Stimulated activated CD4-positive, alpha-beta T cell treated with anti-CD3 and anti-CD28 coated beads, TNF-alpha, amount 100 ng/mL, for 4 hours (primary cell): ENCODE results near the gene TNFRSF8.
"Not testable (repeated sequence)": the region's sequence is repeated elsewhere in the genome, so short reads cannot be mapped to it uniquely, and the experiment has no call there.

Experiments used
- DNase-seq, 3 experiments: peaks; one replicate each; pipeline ENCODE4 v3.0.0-alpha.2; 2020; ENCODE audit warnings: low read depth in 3 of 3

The TNFRSF8 gene

DNA sequence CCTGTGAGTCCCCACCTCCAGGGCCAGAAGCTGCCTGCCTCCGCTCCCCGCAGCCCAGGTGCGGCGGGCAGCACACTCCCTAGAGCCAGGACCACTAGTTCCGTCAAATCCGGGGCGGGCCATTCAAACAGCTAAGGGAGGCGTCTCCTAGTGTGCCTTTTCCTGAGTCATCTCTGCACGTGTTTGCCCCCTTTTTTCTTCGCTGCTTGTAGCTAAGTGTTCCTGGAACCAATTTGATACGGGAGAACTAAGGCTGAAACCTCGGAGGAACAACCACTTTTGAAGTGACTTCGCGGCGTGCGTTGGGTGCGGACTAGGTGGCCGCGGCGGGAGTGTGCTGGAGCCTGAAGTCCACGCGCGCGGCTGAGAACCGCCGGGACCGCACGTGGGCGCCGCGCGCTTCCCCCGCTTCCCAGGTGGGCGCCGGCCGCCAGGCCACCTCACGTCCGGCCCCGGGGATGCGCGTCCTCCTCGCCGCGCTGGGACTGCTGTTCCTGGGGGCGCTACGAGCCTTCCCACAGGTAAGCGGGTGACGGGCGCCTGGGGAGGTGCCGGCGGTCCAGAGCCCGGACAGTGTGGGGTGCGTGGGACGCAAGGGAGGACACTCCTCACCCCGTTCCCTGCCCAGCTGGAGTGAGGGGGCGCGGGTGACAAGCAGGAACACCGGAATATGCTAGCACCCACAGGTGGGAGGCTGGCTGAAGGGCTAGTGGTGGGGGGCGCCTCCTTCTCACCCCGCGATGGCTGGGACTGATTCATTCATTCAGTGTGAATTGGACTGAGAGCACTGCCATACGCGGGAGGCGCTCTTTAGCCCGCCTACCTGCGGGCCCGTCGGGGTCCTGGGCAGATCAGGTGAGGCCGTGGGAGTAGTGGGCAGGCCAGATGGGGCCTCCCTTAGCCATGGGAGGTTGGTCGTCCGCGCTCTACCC, at the start of gene TNFRSF8:
Gene TNFRSF8, plus strand, starts transcription at position 163 of the 932 bp plus-strand sequence. Its CDS starts 296 bp downstream, at position 459.
- peak in 1 of 3 experiments; percentile 28 for DNase-seq

- no peak for DNase-seq
These were observed 48.7 kb upstream of the TNFRSF8 start for GRCh38 chr1:12014141-12014991.

- DNase-seq: no peak
These were observed 48.1 kb upstream of the TNFRSF8 start for GRCh38 chr1:12015001-12015491.

DNA sequence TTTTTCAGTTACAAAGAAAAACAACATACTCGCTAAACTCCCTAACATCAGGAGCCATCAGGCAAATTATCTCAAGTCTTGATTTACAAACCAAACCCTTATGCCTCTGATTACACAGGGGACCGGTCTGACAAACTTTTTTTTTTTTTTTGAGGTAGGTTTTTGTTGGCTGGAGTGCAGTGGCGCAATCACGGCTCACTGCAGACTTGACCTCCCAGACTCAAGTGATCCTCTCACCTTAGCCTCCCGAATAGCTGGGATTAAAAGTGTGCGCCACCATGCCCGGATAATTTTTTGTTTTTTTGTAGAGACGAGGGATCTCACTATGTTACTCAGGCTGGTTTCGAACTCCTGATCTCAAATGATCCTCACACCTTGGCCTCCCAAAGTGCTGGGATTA, 47.6 kb upstream of the TNFRSF8 start:
- DNase-seq: no peak

GRCh38 chr1:12016182-12016581, 46.9 kb upstream of the TNFRSF8 start:
- no peak for DNase-seq

DNA sequence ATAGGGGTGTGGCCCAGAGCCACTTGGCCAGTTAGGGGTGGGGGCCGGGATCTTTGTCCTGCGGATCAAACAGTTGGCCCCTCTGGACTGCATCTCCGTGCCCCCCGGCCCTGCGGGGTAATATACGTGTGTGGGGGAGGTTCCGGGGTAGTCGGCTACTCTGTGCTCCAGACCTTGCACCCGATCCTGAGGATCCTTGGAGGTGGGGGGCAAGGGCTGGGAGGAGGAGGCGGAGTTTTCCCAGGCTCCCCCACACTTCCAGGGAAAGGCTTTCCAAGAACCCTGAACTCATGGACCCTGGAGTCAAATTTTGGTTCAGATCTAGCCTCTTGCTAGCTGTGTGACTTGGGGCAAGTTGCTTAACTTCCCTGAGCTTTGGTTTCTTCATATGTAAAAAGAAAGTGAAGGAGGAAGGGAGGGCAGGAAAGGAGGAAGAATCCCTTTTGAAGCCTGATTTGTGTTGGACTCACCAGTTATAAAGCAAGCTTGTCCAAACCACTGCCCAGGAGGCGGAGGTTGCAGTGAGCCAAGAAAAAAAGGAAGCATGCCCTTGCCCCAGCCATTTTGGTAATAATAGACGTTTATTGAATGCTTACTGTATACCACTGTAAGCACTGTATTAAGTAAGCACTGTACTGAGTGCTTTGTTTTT, 43.1 kb upstream of the TNFRSF8 start:
- no peak for DNase-seq

DNA sequence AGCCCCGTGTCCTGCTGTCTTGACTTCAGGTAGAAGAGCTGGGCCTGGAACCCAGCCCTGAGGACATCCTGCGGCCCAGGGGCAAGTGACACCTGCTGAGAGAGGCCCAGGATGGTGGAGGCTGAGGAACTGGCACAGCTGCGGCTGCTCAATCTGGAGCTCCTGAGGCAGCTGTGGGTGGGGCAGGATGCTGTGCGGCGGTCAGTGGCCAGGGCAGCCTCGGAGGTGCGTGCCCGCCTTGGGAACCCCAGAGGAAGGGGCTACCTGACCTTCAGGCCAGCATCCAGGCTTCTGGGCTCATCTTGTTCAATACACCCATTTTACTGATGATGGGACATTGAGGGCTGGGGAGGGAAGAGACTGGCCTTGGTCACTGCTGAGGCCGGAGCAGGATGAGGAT, 41.5 kb upstream of the TNFRSF8 start:
- DNase-seq: no peak

DNA sequence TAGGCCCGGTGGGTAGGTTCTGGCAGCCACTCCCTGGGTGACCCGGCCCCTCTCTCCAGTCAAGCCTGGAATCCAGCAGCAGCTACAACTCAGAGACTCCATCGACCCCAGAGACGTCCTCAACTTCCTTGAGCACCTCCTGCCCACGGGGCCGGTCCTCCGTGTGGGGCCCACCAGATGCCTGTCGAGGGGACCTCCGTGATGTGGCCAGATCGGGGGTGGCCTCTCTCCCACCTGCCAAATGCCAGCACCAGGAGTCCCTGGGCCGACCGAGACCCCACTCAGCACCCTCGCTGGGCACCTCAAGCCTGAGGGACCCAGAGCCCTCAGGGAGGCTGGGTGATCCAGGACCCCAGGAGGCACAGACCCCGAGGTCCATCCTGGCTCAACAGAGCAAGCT, 41.1 kb upstream of the TNFRSF8 start:
- DNase-seq: no peak

DNA sequence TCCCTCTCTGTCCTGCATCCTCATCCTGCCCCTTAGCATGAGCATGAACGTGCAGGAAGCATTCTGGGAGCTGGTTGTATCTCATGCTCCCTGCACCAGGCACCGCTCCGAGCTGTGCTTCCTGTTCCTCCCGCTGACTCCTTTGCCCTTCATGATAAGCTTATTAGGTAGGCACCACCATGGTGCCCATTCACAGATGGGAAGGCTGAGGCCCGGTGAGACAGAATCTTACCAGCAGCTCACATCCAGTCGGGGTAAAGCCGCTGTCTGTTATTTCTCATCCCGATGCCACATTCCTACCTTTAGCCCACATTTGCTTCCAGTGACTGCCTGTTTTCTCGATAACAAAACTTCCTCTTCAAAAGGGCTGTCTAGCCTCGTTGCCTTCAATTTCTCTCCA, 36.5 kb upstream of the TNFRSF8 start:
- DNase-seq: no peak

- DNase-seq: no peak
These were observed 34.9 kb upstream of the TNFRSF8 start for GRCh38 chr1:12028248-12028647.

GRCh38 chr1:12028957-12029511, 34.1 kb upstream of the TNFRSF8 start:
- no peak for DNase-seq

- DNase-seq: no peak
These were observed 33.3 kb upstream of the TNFRSF8 start for GRCh38 chr1:12029720-12030339.

GRCh38 chr1:12031039-12031980, 31.8 kb upstream of the TNFRSF8 start:
- no peak for DNase-seq

GRCh38 chr1:12032161-12032621, 30.9 kb upstream of the TNFRSF8 start:
- DNase-seq: no peak

- DNase-seq: not testable (repeated sequence)
These were observed 29.7 kb upstream of the TNFRSF8 start for GRCh38 chr1:12033441-12033840.

- DNase-seq: no peak
These were observed 28.7 kb upstream of the TNFRSF8 start for GRCh38 chr1:12034381-12034801.

DNA sequence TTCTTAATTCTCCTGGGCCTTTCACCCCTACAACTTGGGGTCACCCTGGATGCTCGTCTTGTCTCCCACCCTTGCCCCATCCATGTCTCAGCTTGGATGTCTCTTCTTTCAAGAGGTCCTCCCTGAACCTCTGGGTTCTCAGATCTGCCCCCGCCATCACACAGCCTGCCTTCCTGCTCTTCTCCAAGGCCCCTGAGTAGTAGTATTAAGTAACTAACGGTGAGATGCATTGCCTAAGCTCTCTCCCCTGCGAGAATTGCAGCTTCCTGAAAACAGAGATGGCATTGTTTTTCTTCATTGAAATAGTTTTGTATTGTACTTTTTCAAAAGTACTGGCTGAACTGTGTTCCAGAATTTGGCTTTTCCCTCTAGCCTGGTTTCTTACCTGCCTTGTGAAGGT, 27.8 kb upstream of the TNFRSF8 start:
- DNase-seq: no peak

DNA sequence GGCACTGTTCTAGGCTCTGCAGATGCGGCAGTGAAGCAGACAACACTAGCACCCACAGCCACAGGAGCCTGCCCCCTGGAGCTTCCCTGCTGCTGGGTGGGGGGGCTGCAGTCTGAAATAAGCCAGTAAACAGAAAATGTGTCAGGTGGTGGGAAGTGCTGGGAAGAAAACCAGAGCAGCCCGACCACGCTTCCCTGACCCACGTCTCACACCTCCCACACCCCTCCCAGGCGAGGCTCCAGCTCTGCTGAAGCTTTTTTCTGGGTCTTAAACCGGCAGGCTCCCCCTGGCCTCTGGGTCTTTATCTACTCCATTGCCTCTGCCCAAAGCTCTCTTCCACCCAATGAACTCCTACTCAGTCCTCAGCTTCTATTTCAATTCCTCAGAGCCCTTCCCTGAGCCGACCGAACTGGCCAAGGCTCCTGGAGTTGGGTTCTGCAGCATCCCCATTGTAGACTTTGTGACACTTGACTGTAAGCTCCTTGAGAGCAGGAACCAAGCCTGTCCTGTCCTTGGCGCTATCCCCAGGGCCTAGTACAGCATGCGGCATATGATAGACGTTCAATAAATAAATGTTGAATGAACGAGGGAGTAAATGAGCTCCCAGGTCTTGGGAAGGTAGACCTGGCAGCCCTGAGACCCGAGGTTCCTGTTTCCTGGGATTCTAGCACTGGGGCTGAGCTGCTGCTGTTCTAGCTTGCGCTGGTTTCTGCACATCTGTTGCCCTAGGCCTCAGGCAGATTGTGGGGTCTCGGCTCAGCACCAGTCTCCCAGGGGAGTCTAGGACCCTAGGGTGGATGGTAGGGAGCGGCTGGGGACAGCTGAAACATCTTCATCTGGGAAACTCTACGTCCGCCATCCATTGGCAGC, 25.4 kb upstream of the TNFRSF8 start:
- no peak for DNase-seq
